Testis (tissue), 2 donors: Measurements from ENCODE around the gene GPC6.

Experiments
- CTCF ChIP-seq, 3 experiments: fragments of 450-650 bp in 2 of 3; fragments of 200-600 bp in 1 of 3; sonication (generic) in 1 of 3; IDR thresholded peaks; one replicate each; pipeline ENCODE4 v1.5.1; 2016 to 2019; ENCODE audit warnings: antibody characterized with exemption in 3 of 3, mild to moderate bottlenecking in 2 of 3, moderate library complexity in 1 of 3
- POLR2A ChIP-seq: fragments of 450-650 bp; IDR thresholded peaks from one replicate; pipeline ENCODE4 v1.6.1; 2017; ENCODE audit warnings: antibody characterized with exemption, mild to moderate bottlenecking, moderate library complexity

GRCh38 chr13:93289053-93289452, 62.4 kb downstream of the GPC6 start:
- no peak for TF ChIP-seq CTCF (IDR thresholded peaks at IDR 0.05)
- TF ChIP-seq POLR2A, result no peak
